Adrenal gland (tissue), 12 donors: ENCODE results near the gene SEC16B. TPM values are rescaled to one million over a fixed set of nuclear protein-coding genes. Genes with fewer than 3 reads are reported as not detected.

Experiments
- DNase-seq, 7 donors: peaks; one replicate each; pipeline ENCODE4 v3.0.0-alpha.2; 2019 to 2020
- H3K27ac ChIP-seq, 5 donors: fragments of 200-600 bp; sonication (generic) in 4 of 5; 1 replicate in 3 of 5; 2 replicates in 2 of 5; pipeline versions ENCODE4 v1.5.1 to v1.8.0; 2016 to 2020; ENCODE audit warnings: mild to moderate bottlenecking in 1 of 5
- H3K27me3 ChIP-seq: fragments of 200-600 bp; 2 replicates; pipeline ENCODE4 v1.8.0; 2021
- H3K36me3 ChIP-seq, 2 donors: fragments of 200-600 bp; replicated peaks in 1 of 2; 1 replicate in 1 of 2; 2 replicates in 1 of 2; pipeline versions ENCODE4 v1.5.1 to v1.8.0; 2018 to 2022
- H3K4me1 ChIP-seq, 2 donors: fragments of 200-600 bp; replicated peaks in 1 of 2; 1 replicate in 1 of 2; 2 replicates in 1 of 2; pipeline versions ENCODE4 v1.5.1 to v1.8.0; 2018 to 2021
- H3K4me3 ChIP-seq, 4 donors: fragments of 200-600 bp; sonication (generic) in 3 of 4; one replicate each; pipeline ENCODE4 v1.5.1; 2016 to 2018
- H3K9me3 ChIP-seq, 3 donors: fragments of 200-600 bp; sonication (generic) in 1 of 3; replicated peaks in 1 of 3; 1 replicate in 2 of 3; 2 replicates in 1 of 3; pipeline versions ENCODE4 v1.5.1 to v1.8.0; 2016 to 2021
- CTCF ChIP-seq, 6 experiments: fragments of 450-650 bp in 4 of 6; fragments of 200-600 bp in 2 of 6; sonication (generic) in 1 of 6; IDR thresholded peaks; 1 replicate in 5 of 6; 2 replicates in 1 of 6; pipeline versions ENCODE4 v1.5.1 to v1.8.0; 2016 to 2021; ENCODE audit warnings: antibody characterized with exemption in 6 of 6, mild to moderate bottlenecking in 2 of 6, moderate library complexity in 1 of 6
- POLR2A ChIP-seq, 2 donors: fragments of 450-650 bp; IDR thresholded peaks; one replicate each; pipeline ENCODE4 v1.6.1; 2017; ENCODE audit warnings: antibody characterized with exemption in 2 of 2, mild to moderate bottlenecking in 2 of 2, moderate library complexity in 1 of 2
- WGBS, 4 donors: extraction: QIAGEN DNeasy Blood & Tissue Kit in 2 of 4; methylation state at CpG; one replicate each; pipeline versions ENCODE4 v1.1.5 to v1.1.7; 2013 to 2017; 5-methylcytosine and 5-hydroxymethylcytosine counted together
- intact Hi-C, 2 donors: fragments of 100-400 bp; cut with DNase I; formaldehyde crosslinking; loops; one replicate each; pipeline versions ENCODE4 v1.14.1 to v1.15.0; 2022 to 2023
- polyA plus RNA-seq, 3 donors: library from polyadenylated mRNA; stranded (reverse); fragments of 200-250 nt in 2 of 3; fragments of 350-450 nt in 1 of 3; fragmentation: Illumina TruSeq in 1 of 3; extraction: RNeasy Lipid Tissue Mini Kit (QIAGEN cat#74804) in 1 of 3; gene quantifications; one replicate each; pipeline ENCODE4 v1.2.3, GENCODE V29; 2013 to 2014
- total RNA-seq, 9 donors: library from RNA; depleted of rRNA in 4 of 9; stranded (reverse); fragments of >200 nt in 4 of 9; fragments of 120-200 nt in 1 of 9; fragmentation: NEBNext Ultra II Directional in 1 of 9; extraction: Animal tissue kit (Norgen Biotek cat#: 25700) in 1 of 9; gene quantifications; one replicate each; pipeline versions ENCODE4 v1.1.0 to v1.2.4, GENCODE V29; 2013 to 2023
- donor health status: healthy with polysubstance abuse.
- donor health status: Bipolar disorder and iron deficiency.
- donor health status: DM: yes; HTN: yes; CAD: no.
- donor health status: DM: no; HTN: no; CAD: no.
- donor health status: DM: no; HTN: no; CAD: no.
- donor health status: DM: yes; HTN: yes; CAD: no.

SEC16B gene
- total and polyA plus RNA-seq, 12 donors, result 0.87 to 64.5 (median 6.5) TPM

- Histone ChIP-seq H3K4me3 (no peak overlapping the region), H3K4me1 (no peaks in the 10 kb centered on the region), H3K9me3 (no peaks in the 10 kb centered on the region), H3K36me3 (no peaks in the 10 kb centered on the region), H3K27ac (no peak overlapping the region), H3K27me3 (no peaks in the 10 kb centered on the region)
- intact Hi-C loops, result no loop called here
- no peak for DNase-seq
- TF ChIP-seq CTCF (IDR thresholded peaks at IDR 0.05) (no peak), POLR2A (IDR thresholded peaks at IDR 0.05) (no peak)
- 54 to 92% (median 80%) methylated on average over 1 of the region's 1 CpG for WGBS, 4 donors
These were observed 36.0 kb downstream of the SEC16B start for GRCh38 chr1:177933881-177934280.

GRCh38 chr1:177932123-177932522 lies 37.7 kb downstream of the SEC16B start:
- TF ChIP-seq CTCF (IDR thresholded peaks at IDR 0.05) (no peak), POLR2A (IDR thresholded peaks at IDR 0.05) (no peak)
- intact Hi-C loops, result no loop called here
- H3K9me3 ChIP-seq, result no peaks in the 10 kb centered on the region
- WGBS, 4 donors, result 62 to 93% (median 83%) methylated on average over 5 to 8 of the region's 8 CpGs
- H3K36me3 ChIP-seq, result no peaks in the 10 kb centered on the region
- no peak for DNase-seq
- no peaks in the 10 kb centered on the region for H3K27me3 ChIP-seq
- H3K4me1 ChIP-seq, result no peaks in the 10 kb centered on the region
- H3K27ac ChIP-seq, result no peak overlapping the region
- H3K4me3 ChIP-seq, result no peak overlapping the region

GRCh38 chr1:177928952-177929351 lies 40.9 kb downstream of the SEC16B start:
- H3K9me3 ChIP-seq, result no peaks in the 10 kb centered on the region
- H3K27me3 ChIP-seq, result no peaks in the 10 kb centered on the region
- 76 to 89% (median 80%) methylated on average over 2 of the region's 2 CpGs for WGBS, 4 donors
- no peaks in the 10 kb centered on the region for H3K4me1 ChIP-seq
- no peak overlapping the region for H3K4me3 ChIP-seq
- no peak for TF ChIP-seq POLR2A (IDR thresholded peaks at IDR 0.05)
- no peak for DNase-seq
- intact Hi-C loops, result no loop called here
- H3K27ac ChIP-seq, result no peak overlapping the region
- H3K36me3 ChIP-seq, result no peaks in the 10 kb centered on the region

GRCh38 chr1:177928194-177928593 lies 41.7 kb downstream of the SEC16B start:
- 89 to 91% (median 91%) methylated on average over 2 of the region's 2 CpGs for WGBS, 4 donors
- intact Hi-C loops, result no loop called here
- Histone ChIP-seq H3K27me3 (no peaks in the 10 kb centered on the region), H3K4me1 (no peaks in the 10 kb centered on the region), H3K4me3 (no peak overlapping the region), H3K27ac (no peak overlapping the region), H3K9me3 (no peaks in the 10 kb centered on the region), H3K36me3 (no peaks in the 10 kb centered on the region)
- DNase-seq, result no peak
- TF ChIP-seq POLR2A (IDR thresholded peaks at IDR 0.05) (no peak), CTCF (IDR thresholded peaks at IDR 0.05) (no peak)

GRCh38 chr1:177927021-177927596 lies 42.7 kb downstream of the SEC16B start:
- no peak for DNase-seq
- Histone ChIP-seq H3K27me3 (no peaks in the 10 kb centered on the region), H3K36me3 (no peaks in the 10 kb centered on the region), H3K4me3 (no peak overlapping the region), H3K9me3 (no peaks in the 10 kb centered on the region), H3K4me1 (no peaks in the 10 kb centered on the region), H3K27ac (no peak overlapping the region)
- TF ChIP-seq POLR2A (IDR thresholded peaks at IDR 0.05) (no peak), CTCF (IDR thresholded peaks at IDR 0.05) (no peak)
- intact Hi-C loops, result no loop called here
- 78 to 86% (median 82%) methylated on average over 5 of the region's 5 CpGs for WGBS, 4 donors
